ENCODE results near the gene CTU2.

The CTU2 gene

DNA sequence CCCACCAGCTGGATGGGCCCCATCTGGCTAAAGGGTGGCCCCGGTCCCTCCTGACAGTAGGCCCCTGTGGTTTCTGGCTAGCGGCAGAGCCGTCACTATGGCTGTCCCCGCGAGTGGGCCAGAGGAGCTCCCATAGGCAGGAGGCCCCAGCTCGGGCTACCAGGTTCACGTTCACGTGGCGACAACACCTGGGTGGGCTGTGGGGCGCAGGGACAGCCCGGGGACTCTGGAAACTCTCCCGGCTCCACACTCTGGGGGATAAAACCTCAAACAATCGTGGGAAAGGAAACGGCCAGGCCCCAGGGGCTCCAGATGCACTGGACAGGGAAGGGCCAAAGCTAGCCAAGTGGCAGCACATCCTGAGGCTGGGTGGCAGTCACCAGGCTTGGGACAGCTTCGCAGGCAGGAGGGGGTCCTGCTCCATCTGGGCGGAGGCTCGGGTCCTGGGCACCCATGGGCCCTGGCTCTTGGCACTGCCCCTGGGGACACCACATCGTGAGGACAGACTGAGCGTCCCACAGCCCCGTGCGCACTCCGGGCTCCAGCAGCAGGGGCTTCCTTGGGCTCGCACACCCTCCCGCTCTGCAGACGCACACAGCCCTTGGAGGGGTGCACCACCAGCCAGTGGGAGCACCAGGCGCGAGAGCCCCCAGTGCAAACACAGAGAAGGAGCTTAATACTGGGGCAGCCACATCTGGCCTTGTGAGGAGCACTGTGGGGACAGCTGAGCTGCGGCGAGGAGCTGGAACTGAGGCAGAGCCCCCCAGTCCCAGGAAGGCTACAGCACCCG lies 4.5 kb upstream of the CTU2 start:
- TF ChIP-seq, protein P1, sequence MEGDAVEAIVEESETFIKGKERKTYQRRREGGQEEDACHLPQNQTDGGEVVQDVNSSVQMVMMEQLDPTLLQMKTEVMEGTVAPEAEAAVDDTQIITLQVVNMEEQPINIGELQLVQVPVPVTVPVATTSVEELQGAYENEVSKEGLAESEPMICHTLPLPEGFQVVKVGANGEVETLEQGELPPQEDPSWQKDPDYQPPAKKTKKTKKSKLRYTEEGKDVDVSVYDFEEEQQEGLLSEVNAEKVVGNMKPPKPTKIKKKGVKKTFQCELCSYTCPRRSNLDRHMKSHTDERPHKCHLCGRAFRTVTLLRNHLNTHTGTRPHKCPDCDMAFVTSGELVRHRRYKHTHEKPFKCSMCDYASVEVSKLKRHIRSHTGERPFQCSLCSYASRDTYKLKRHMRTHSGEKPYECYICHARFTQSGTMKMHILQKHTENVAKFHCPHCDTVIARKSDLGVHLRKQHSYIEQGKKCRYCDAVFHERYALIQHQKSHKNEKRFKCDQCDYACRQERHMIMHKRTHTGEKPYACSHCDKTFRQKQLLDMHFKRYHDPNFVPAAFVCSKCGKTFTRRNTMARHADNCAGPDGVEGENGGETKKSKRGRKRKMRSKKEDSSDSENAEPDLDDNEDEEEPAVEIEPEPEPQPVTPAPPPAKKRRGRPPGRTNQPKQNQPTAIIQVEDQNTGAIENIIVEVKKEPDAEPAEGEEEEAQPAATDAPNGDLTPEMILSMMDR (IDR thresholded peaks at IDR 0.05; ENCODE audit: low read depth, low read length), result no peak
- DNase-seq (ENCODE audit: low read depth in 2 of 2), result no peak
- no peak overlapping the region for H3K4me3 ChIP-seq (replicated peaks in 1 of 2; ENCODE audit: low read depth in 2 of 2, low read length in 2 of 2)

- no peak overlapping the region for H3K4me3 ChIP-seq (replicated peaks in 1 of 2; ENCODE audit: low read depth in 2 of 2, low read length in 2 of 2)
- TF ChIP-seq, protein P1 (IDR thresholded peaks at IDR 0.05; ENCODE audit: low read depth, low read length), result no peak
These were observed 3.7 kb upstream of the CTU2 start for GRCh38 chr16:88702371-88703210.

DNA sequence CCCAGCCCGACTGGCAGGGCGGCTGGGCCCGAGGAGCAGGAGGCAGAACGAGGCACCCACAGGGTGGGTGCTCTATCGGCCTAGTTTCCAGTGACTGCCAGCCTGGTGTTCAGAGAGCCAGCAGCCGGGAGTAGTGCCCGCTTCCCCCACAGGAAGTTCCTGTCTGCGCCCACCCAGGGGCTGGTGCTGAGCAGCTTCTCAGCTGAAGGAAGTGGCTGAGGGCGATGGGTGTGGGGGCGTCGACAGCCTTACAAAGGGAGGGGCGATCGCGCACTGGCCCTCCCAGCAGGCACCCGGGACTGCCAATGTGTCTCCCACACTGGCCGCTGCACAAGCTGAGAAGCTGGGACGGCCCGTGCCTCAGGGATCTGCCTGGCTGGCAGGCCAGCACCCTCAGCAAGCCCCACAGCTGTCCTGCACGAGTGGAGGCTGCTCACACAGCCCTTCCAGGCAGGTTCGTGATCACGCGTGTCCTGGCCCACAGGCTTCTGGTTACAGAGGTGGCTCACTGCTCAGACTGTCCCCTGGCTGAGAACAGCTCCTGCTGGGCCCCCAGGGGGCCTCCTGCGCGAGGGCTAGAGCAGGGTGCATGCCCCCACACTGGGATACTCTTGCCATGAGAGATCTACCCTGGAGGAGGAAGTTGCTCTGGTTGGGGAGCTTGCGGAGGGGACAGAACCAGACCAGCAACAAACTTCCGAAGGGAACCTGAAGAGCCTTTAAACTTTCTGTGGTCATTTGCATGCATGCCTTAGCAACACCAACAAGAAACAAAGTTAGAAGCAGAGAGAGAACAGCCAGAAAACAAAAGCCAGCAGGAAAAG lies 2.6 kb upstream of the CTU2 start:
- DNase-seq (ENCODE audit: low read depth in 2 of 2), result no peak
- H3K4me3 ChIP-seq (replicated peaks in 1 of 2; ENCODE audit: low read depth in 2 of 2, low read length in 2 of 2), result no peak overlapping the region
- TF ChIP-seq, protein P1 (IDR thresholded peaks at IDR 0.05; ENCODE audit: low read depth, low read length), result no peak

More at GRCh38 chr16:88702371-88703210, 3.7 kb upstream of the CTU2 start:
- no peak for DNase-seq (ENCODE audit: low read depth in 2 of 2)

DNA sequence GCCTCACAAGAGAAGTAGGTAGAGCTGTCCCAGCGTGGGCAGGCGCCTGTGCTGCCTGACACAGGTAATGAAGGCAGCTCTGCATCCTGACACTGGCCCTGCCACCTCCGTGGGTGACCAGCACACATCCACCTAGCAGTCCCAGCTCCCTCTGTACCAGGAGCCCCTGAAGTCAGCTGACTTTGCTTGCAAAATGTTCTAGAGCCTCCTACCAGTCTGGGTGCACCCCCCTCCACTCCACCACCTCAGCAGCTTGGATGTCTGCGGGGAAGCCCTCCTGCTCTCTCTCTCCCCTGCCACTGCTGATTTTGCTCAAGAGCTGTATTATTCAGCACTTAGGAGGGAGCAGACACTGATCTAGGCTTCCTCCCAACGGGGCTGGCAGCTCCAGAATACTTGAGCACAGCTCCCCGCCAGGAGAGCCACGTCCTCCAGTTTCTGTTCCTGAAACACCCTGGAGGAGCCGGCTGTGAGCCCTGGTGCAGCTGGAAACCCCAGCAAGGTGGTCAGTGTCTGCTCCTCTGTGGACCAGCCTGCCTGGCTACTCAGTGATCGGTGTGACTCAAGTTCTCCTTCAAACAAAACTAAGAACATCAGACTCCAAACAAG lies 1.1 kb upstream of the CTU2 start:
- peak; percentile 31 to 34 for DNase-seq (ENCODE audit: low read depth in 2 of 2)
- H3K4me3 ChIP-seq (replicated peaks in 1 of 2; ENCODE audit: low read depth in 2 of 2, low read length in 2 of 2), result peak overlapping the region; percentile 56 to 97
- TF ChIP-seq, protein P1 (IDR thresholded peaks at IDR 0.05; ENCODE audit: low read depth, low read length), result no peak

GRCh38 chr16:88705801-88706228 lies 488 bp upstream of the CTU2 start:
- H3K4me3 ChIP-seq (replicated peaks in 1 of 2; ENCODE audit: low read depth in 2 of 2, low read length in 2 of 2), result peak overlapping the region; percentile 56 to 97
- TF ChIP-seq, protein P1 (IDR thresholded peaks at IDR 0.05; ENCODE audit: low read depth, low read length), result no peak
- DNase-seq (ENCODE audit: low read depth in 2 of 2), result no peak
